Measurements from ENCODE around the gene MRPL48.
"Not testable (repeated sequence)": the region's sequence is repeated elsewhere in the genome, so short reads cannot be mapped to it uniquely, and the experiment has no call there.

Gene MRPL48

GRCh38 chr11:73787643-73788558 is at the start of gene MRPL48:
Gene MRPL48, plus strand, starts transcription at chr11:73787874. Its CDS starts 98 bp downstream, at chr11:73787972.
- peak; percentile 83 to 84 for DNase-seq (ENCODE audit: low read depth in 1 of 2, low spot score in 1 of 2)

- no peak for DNase-seq (ENCODE audit: low read depth in 1 of 2, low spot score in 1 of 2)
These were observed 44.6 kb upstream of the MRPL48 start for GRCh38 chr11:73743045-73743444.

- DNase-seq (ENCODE audit: low read depth in 1 of 2, low spot score in 1 of 2), result no peak
These were observed 41.0 kb upstream of the MRPL48 start for GRCh38 chr11:73746701-73747100.

- no peak for DNase-seq (ENCODE audit: low read depth in 1 of 2, low spot score in 1 of 2)
These were observed 39.9 kb upstream of the MRPL48 start for GRCh38 chr11:73747762-73748161.

GRCh38 chr11:73748300-73748699 is 39.4 kb upstream of the MRPL48 start:
- DNase-seq (ENCODE audit: low read depth in 1 of 2, low spot score in 1 of 2), result no peak

- DNase-seq (ENCODE audit: low read depth in 1 of 2, low spot score in 1 of 2), result no peak
These were observed 38.6 kb upstream of the MRPL48 start for GRCh38 chr11:73749118-73749517.

GRCh38 chr11:73750228-73750627 is 37.4 kb upstream of the MRPL48 start:
- no peak for DNase-seq (ENCODE audit: low read depth in 1 of 2, low spot score in 1 of 2)

- not testable (repeated sequence) for DNase-seq (ENCODE audit: low read depth in 1 of 2, low spot score in 1 of 2)
These were observed 36.8 kb upstream of the MRPL48 start for GRCh38 chr11:73750862-73751261.

- DNase-seq (ENCODE audit: low read depth in 1 of 2, low spot score in 1 of 2), result no peak
These were observed 35.3 kb upstream of the MRPL48 start for GRCh38 chr11:73752216-73752867.

- DNase-seq (ENCODE audit: low read depth in 1 of 2, low spot score in 1 of 2), result no peak
These were observed 34.8 kb upstream of the MRPL48 start for GRCh38 chr11:73752903-73753302.

- DNase-seq (ENCODE audit: low read depth in 1 of 2, low spot score in 1 of 2), result no peak
These were observed 33.7 kb upstream of the MRPL48 start for GRCh38 chr11:73753938-73754337.

GRCh38 chr11:73755670-73756069 is 32.0 kb upstream of the MRPL48 start:
- DNase-seq (ENCODE audit: low read depth in 1 of 2, low spot score in 1 of 2), result no peak

GRCh38 chr11:73757598-73757997 is 30.1 kb upstream of the MRPL48 start:
- no peak for DNase-seq (ENCODE audit: low read depth in 1 of 2, low spot score in 1 of 2)

GRCh38 chr11:73758451-73758850 is 29.2 kb upstream of the MRPL48 start:
- DNase-seq (ENCODE audit: low read depth in 1 of 2, low spot score in 1 of 2), result no peak

- DNase-seq (ENCODE audit: low read depth in 1 of 2, low spot score in 1 of 2), result no peak
These were observed 28.0 kb upstream of the MRPL48 start for GRCh38 chr11:73759610-73760134.

GRCh38 chr11:73760135-73760678 is 27.5 kb upstream of the MRPL48 start:
- no peak for DNase-seq (ENCODE audit: low read depth in 1 of 2, low spot score in 1 of 2)

GRCh38 chr11:73760679-73761402 is 26.8 kb upstream of the MRPL48 start, which contains the start of gene RAB6A:
Gene RAB6A, minus strand, starts transcription at chr11:73761074. Its CDS starts 439 bp downstream, at chr11:73760635.
- peak; percentile 96 to 99 for DNase-seq (ENCODE audit: low read depth in 1 of 2, low spot score in 1 of 2)

GRCh38 chr11:73761403-73761945 is 26.2 kb upstream of the MRPL48 start:
- no peak for DNase-seq (ENCODE audit: low read depth in 1 of 2, low spot score in 1 of 2)

- DNase-seq (ENCODE audit: low read depth in 1 of 2, low spot score in 1 of 2), result no peak
These were observed 24.9 kb upstream of the MRPL48 start for GRCh38 chr11:73762732-73763131.

GRCh38 chr11:73766763-73767162 is 20.9 kb upstream of the MRPL48 start:
- no peak for DNase-seq (ENCODE audit: low read depth in 1 of 2, low spot score in 1 of 2)

GRCh38 chr11:73770811-73771210 is 16.9 kb upstream of the MRPL48 start:
- not testable (repeated sequence) for DNase-seq (ENCODE audit: low read depth in 1 of 2, low spot score in 1 of 2)
